Caco-2 (cell line): Measurements from ENCODE around the gene LPXN. TPM values are rescaled to one million over a fixed set of nuclear protein-coding genes. Genes with fewer than 3 reads are reported as not detected.

Experiments
- BruUV-seq: library from RNA; stranded (reverse); fragments of 400-500 nt; replicated peaks from 2 replicates; lab custom pipeline; 2021; lab: Mats Ljungman, UMichigan
- CTCF ChIA-PET: fragments of 300-600 bp; sonication (Branson Sonifier 250); formaldehyde crosslinking; loops from one replicate; lab custom pipeline; 2022; ENCODE audit warnings: antibody characterized with exemption; lab: Charles Lee
- POLR2A ChIA-PET: fragments of 300-600 bp; sonication (Branson Sonifier 250); formaldehyde crosslinking; loops from one replicate; lab custom pipeline; 2022; ENCODE audit warnings: antibody characterized with exemption; lab: Charles Lee
- DNase-seq, 2 experiments: peaks; one replicate each; pipeline versions ENCODE4 v3.0.0 to v3.0.0-alpha.2; 2020 to 2022
- H3K27me3 ChIP-seq: replicated peaks from 2 replicates; pipeline ENCODE4 v1.6.0; 2011; ENCODE audit warnings: low read length; ENCODE audit not compliant: control insufficient read depth, insufficient read depth
- H3K36me3 ChIP-seq: 2 replicates; pipeline ENCODE4 v1.5.1; 2011; ENCODE audit warnings: low read length; ENCODE audit not compliant: control insufficient read depth, insufficient read depth
- H3K4me1 ChIP-seq: fragments of 250-450 bp; sonication (Bioruptor Pico); 2 replicates; pipeline ENCODE4 v1.5.1; 2020; ENCODE audit warnings: mild to moderate bottlenecking
- H3K4me3 ChIP-seq: 2 replicates; pipeline ENCODE4 v1.5.1; 2011; ENCODE audit warnings: low read depth, mild to moderate bottlenecking, control low read depth, low read length
- H3K9me3 ChIP-seq: fragments of 250-450 bp; sonication (Bioruptor Pico); 2 replicates; pipeline ENCODE4 v1.5.1; 2020; ENCODE audit warnings: mild to moderate bottlenecking, moderate library complexity
- H3K27ac Mint-ChIP-seq: one replicate; pipeline ENCODE4 v1.8.0; 2022; ENCODE audit warnings: mixed read lengths; ENCODE audit not compliant: unreplicated experiment
- H3K27me3 Mint-ChIP-seq: one replicate; pipeline ENCODE4 v1.8.0; 2022; ENCODE audit warnings: mixed read lengths; ENCODE audit not compliant: insufficient read depth, unreplicated experiment
- H3K36me3 Mint-ChIP-seq: one replicate; pipeline ENCODE4 v1.8.0; 2022; ENCODE audit warnings: mild to moderate bottlenecking, mixed read lengths; ENCODE audit not compliant: insufficient read depth, unreplicated experiment
- H3K4me1 Mint-ChIP-seq: one replicate; pipeline ENCODE4 v1.8.0; 2022; ENCODE audit warnings: low read depth, mixed read lengths; ENCODE audit not compliant: unreplicated experiment
- H3K4me3 Mint-ChIP-seq: one replicate; pipeline ENCODE4 v1.8.0; 2022; ENCODE audit warnings: mild to moderate bottlenecking, moderate library complexity, mixed read lengths; ENCODE audit not compliant: unreplicated experiment
- H3K9me3 Mint-ChIP-seq: one replicate; pipeline ENCODE4 v1.8.0; 2022; ENCODE audit warnings: mixed read lengths; ENCODE audit not compliant: unreplicated experiment
- intact Hi-C: fragments of 100-400 bp; cut with micrococcal nuclease; formaldehyde crosslinking; loops from one replicate; pipeline ENCODE4 v1.10.0; 2022; ENCODE audit not compliant: unreplicated experiment
- total RNA-seq: library from RNA; stranded (reverse); gene quantifications from 2 replicates; pipeline ENCODE4 v1.2.3, GENCODE V29; 2022
- TF ChIP-seq, protein P1 (sequence below), 2 experiments: fragments of 200-600 bp in 1 of 2; IDR thresholded peaks; 1 replicate in 1 of 2; 2 replicates in 1 of 2; pipeline versions ENCODE4 v1.5.1 to v1.8.0; 2011 to 2022; ENCODE audit warnings: antibody characterized with exemption in 1 of 2, control low read depth in 1 of 2, inconsistent platforms in 1 of 2, low read depth in 1 of 2, low read length in 1 of 2, mild to moderate bottlenecking in 1 of 2, moderate library complexity in 1 of 2; ENCODE audit not compliant: insufficient read depth in 1 of 2, severe bottlenecking in 1 of 2, unreplicated experiment in 1 of 2

The LPXN gene
- total RNA-seq, 1 experiment from 2014 or later: 2.1 TPM

DNA sequence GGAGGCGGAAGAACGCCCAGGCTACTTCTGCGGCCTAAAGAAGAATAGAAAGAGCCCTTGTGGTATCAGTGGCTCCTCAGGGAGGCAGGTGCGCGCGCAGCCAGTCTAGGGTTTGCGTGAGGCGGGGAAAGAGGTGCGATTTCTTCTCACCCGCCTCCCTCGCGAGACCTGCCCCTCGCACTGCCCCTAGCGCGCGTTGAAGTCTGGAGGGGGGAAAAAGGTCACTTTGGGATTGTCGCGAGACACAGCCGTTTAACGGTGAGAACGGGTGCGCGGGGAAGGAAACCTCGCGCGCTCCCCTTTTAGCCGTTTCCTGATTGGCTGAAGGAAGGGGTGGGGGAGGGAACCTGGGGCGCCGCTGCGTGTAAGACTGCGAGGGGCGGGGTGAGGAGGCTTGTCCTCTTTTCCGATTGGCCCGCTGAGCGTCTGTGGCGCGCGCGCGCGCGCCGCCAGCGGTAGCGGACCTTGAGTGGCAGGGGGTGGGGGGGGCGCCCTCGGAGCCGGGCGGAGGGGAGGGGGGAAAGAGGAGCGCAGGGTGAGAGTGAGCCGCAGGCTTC lies 3.1 kb upstream of the LPXN start, which contains the start of gene ZFP91:
Gene ZFP91 (plus strand): TSS at position 429 of the 557 bp plus-strand sequence. CDS start 219 bp downstream, outside the sequence.
- ChIA-PET POLR2A (no interaction called here), CTCF (interaction anchor here (1.5 to 2.2 kb wide), 3 partner anchors 11 to 51 kb away, joined by 4 to 11 read pairs (median 10); no protein-coding TSS in a partner anchor)
- peaks cover 36% of the 10 kb centered on the region for H3K36me3 Mint-ChIP-seq
- H3K4me1 Mint-ChIP-seq: no peaks in the 10 kb centered on the region
- H3K4me1 ChIP-seq: no peaks in the 10 kb centered on the region
- H3K27me3 Mint-ChIP-seq: no peaks in the 10 kb centered on the region
- no peaks in the 10 kb centered on the region for H3K27me3 ChIP-seq
- H3K4me3 ChIP-seq: peak within 1 kb of the TSS; percentile 78
- H3K36me3 ChIP-seq: no peaks in the 10 kb centered on the region
- BruUV-seq: no TSS peak
- H3K9me3 ChIP-seq: no peaks in the 10 kb centered on the region
- no peaks in the 10 kb centered on the region for H3K9me3 Mint-ChIP-seq
- intact Hi-C loops: loop anchor here (1.0 to 5.0 kb wide), 7 partner anchors 184 to 911 kb away; partner anchors contain the start of genes FAM111A and FAM111B
- peak within 1 kb of the TSS; percentile 99 for H3K4me3 Mint-ChIP-seq
- TF ChIP-seq, protein P1, sequence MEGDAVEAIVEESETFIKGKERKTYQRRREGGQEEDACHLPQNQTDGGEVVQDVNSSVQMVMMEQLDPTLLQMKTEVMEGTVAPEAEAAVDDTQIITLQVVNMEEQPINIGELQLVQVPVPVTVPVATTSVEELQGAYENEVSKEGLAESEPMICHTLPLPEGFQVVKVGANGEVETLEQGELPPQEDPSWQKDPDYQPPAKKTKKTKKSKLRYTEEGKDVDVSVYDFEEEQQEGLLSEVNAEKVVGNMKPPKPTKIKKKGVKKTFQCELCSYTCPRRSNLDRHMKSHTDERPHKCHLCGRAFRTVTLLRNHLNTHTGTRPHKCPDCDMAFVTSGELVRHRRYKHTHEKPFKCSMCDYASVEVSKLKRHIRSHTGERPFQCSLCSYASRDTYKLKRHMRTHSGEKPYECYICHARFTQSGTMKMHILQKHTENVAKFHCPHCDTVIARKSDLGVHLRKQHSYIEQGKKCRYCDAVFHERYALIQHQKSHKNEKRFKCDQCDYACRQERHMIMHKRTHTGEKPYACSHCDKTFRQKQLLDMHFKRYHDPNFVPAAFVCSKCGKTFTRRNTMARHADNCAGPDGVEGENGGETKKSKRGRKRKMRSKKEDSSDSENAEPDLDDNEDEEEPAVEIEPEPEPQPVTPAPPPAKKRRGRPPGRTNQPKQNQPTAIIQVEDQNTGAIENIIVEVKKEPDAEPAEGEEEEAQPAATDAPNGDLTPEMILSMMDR (IDR thresholded peaks at IDR 0.05; ENCODE audit: insufficient read depth in 1 of 2, low read depth in 1 of 2, low read length in 1 of 2, severe bottlenecking in 1 of 2, unreplicated experiment in 1 of 2): no peak
- peak within 1 kb of the TSS; percentile 99 for H3K27ac Mint-ChIP-seq
- DNase-seq: peak; percentile 95 to 98

DNA sequence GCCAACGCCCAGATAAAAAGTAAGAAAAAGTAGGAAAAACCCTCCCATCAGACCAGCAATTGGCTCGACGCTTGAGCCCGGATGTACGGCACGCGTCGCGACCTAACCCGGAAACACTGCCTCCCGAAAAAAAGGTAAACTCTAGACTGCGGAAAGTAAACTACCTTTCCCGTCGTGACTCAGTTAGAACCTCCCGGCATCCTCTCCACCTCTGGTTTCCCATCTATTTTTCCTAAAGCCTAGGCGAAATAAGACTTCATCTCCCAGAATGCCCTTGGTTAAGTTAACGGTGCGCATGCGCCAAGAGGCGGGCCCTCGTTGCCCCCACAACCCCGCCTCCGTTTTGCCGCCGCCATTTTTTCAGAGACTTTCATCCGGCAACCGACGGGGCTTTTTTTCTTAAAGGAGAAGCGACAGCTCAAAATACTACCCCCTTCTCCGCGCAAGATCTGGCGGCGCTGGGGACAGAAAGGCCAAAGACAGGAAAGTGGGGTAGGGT lies 2.5 kb upstream of the LPXN start:
- no TSS peak for BruUV-seq
- Mint-ChIP-seq H3K36me3 (peaks cover 36% of the 10 kb centered on the region), H3K4me1 (no peaks in the 10 kb centered on the region), H3K4me3 (peak overlapping the region; percentile 99), H3K9me3 (no peaks in the 10 kb centered on the region), H3K27ac (peak overlapping the region; percentile 99), H3K27me3 (no peaks in the 10 kb centered on the region)
- no peaks in the 10 kb centered on the region for H3K36me3 ChIP-seq
- no peaks in the 10 kb centered on the region for H3K9me3 ChIP-seq
- TF ChIP-seq, protein P1 (IDR thresholded peaks at IDR 0.05; ENCODE audit: insufficient read depth in 1 of 2, low read depth in 1 of 2, low read length in 1 of 2, severe bottlenecking in 1 of 2, unreplicated experiment in 1 of 2): no peak
- peak overlapping the region; percentile 78 for H3K4me3 ChIP-seq
- ChIA-PET POLR2A (no interaction called here), CTCF (interaction anchor here (0.6 to 2.2 kb wide), 5 partner anchors 10 to 529 kb away, joined by 3 to 11 read pairs (median 8); partner anchors contain the start of gene FAM111B)
- H3K4me1 ChIP-seq: no peaks in the 10 kb centered on the region
- H3K27me3 ChIP-seq: no peaks in the 10 kb centered on the region
- intact Hi-C loops: loop anchor here (1.0 to 5.0 kb wide), 6 partner anchors 184 to 801 kb away; partner anchors contain the start of genes FAM111A and FAM111B
- DNase-seq: peak; percentile 95 to 96

DNA sequence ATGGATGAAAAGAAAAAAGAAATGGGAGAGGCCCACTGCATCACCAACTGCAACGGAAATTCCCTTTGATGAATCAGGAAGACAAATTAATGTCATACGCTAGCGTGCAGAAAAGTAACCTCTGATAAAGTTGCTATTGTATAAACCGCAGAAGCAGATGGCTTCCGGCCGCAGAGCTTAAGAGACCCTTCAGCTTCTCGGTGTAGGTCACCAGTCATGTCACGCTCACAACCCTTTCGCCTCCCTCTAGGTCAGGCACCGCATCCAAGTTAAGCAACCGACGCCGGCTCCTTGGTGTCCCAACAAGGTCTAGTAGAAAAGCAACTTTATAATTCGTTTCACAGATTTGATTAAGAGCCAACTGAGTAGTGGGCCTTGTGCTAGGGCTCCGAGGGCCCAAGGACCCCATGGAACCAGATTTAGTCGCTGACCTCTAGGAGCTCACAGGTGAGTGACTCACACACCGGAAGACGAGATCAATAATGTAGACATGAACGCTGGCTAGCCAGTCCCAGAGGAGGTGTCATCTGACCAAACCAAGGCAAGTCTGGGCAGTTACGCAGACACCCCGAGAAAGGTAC lies 2.0 kb upstream of the LPXN start:
- Histone ChIP-seq H3K27me3 (no peaks in the 10 kb centered on the region), H3K4me3 (peak overlapping the region; percentile 78), H3K9me3 (no peaks in the 10 kb centered on the region), H3K4me1 (no peaks in the 10 kb centered on the region), H3K36me3 (no peaks in the 10 kb centered on the region)
- Mint-ChIP-seq H3K27ac (peak overlapping the region; percentile 99), H3K27me3 (no peaks in the 10 kb centered on the region), H3K4me3 (peak overlapping the region; percentile 99), H3K36me3 (peaks cover 36% of the 10 kb centered on the region), H3K4me1 (no peaks in the 10 kb centered on the region), H3K9me3 (no peaks in the 10 kb centered on the region)
- ChIA-PET POLR2A (no interaction called here), CTCF (interaction anchor here (0.6 to 2.2 kb wide), 6 partner anchors 10 to 529 kb away, joined by 3 to 11 read pairs (median 6); partner anchors contain the start of gene FAM111B)
- intact Hi-C loops: loop anchor here (1.0 to 5.0 kb wide), 10 partner anchors 41 to 800 kb away; partner anchors contain the start of genes FAM111A and FAM111B
- no peak for DNase-seq
- TSS peak; percentile 73 for BruUV-seq
- TF ChIP-seq, protein P1 (IDR thresholded peaks at IDR 0.05; ENCODE audit: insufficient read depth in 1 of 2, low read depth in 1 of 2, low read length in 1 of 2, severe bottlenecking in 1 of 2, unreplicated experiment in 1 of 2): no peak
